Measurements from ENCODE around the gene PLXND1.
A peak's percentile ranks its signal among the peaks of the same experiment; 100 is the strongest.

PLXND1 gene

DNA sequence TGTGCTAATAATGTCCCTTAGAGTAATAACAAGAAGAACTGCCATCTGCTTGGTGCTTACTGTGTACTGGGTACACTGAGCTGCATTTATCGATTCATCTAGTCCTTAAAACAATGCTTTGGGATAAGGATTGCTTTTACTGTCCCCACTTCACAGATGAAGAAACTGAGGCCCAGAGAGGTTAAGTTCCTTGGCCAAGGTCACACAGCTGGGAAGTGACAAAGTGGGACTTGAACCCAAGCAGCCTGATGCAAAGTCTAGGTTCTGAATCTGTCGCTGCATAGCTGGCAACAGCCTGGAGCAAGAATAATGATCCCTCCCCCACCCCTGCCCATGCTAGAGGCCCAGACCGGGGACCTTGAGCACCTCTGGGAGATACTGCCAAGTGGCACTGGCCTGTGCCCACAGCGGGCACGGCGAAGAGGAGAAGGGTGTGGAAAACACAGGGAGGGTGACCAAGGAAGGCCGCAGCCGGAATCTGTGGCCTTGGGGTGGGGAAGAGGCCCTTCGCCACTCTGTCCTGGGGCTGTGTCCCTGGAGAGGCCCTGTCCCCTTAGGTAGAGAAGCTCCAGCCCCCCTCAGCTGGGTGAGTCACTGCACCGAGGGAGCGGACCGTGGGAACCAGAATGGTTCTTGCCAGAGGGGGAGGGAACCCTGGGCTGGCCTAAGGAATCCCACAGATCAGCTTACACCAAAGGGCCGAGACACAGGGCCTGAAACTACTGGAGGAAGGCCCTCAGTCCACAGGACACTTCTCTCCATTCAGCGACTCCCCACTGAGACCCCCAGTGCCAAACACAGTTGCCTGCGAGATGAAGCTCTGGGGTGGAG, 3.5 kb downstream of the PLXND1 start:
- no peak for TF ChIP-seq FOXP2 (optimal IDR thresholded peaks at IDR 0.05; ENCODE audit: control extremely low read depth, extremely low read length, insufficient read depth)
- TF ChIP-seq POLR2AphosphoS5 (IDR thresholded peaks at IDR 0.05; ENCODE audit: borderline replicate concordance, low read depth, low read length), result no peak
- TF ChIP-seq EZH2 (IDR thresholded peaks at IDR 0.05), result no peak
- no peak for DNase-seq (ENCODE audit: low read depth, low spot score)
- H3K36me3 ChIP-seq (ENCODE audit: insufficient read depth, low read length), result no peaks in the 10 kb centered on the region
- H3K9me3 ChIP-seq (ENCODE audit: low read depth, low read length), result no peaks in the 10 kb centered on the region
- no peak overlapping the region for H3K27ac ChIP-seq
- no peak overlapping the region for H3K9ac ChIP-seq (ENCODE audit: insufficient read length)
- peak overlapping the region; percentile 78 for H3K4me3 ChIP-seq

DNA sequence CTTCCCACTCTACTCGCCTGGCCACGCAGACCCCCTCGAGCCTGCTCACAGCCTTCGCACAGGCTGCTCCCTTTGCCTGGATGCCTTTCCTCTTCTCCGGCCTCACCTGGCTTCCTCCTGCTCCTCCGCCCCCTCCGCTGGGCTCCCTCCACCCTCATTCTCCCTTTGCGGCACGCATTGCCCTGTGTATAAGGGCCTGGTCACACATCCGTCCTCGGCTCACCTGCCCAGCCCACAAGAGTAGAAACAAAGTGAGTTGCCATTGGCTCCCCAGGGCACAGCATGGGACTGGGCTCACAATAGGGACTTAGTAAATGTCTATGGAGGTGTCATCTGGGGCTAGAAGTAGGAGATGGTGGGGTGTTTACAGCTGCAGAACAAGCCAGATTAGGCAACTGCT, 4.2 kb downstream of the PLXND1 start:
- TF ChIP-seq POLR2AphosphoS5 (IDR thresholded peaks at IDR 0.05; ENCODE audit: borderline replicate concordance, low read depth, low read length), result no peak
- no peak overlapping the region for H3K9ac ChIP-seq (ENCODE audit: insufficient read length)
- no peak overlapping the region for H3K27ac ChIP-seq
- DNase-seq (ENCODE audit: low read depth, low spot score), result no peak
- H3K4me3 ChIP-seq, result no peak overlapping the region
- H3K36me3 ChIP-seq (ENCODE audit: insufficient read depth, low read length), result no peaks in the 10 kb centered on the region
- H3K9me3 ChIP-seq (ENCODE audit: low read depth, low read length), result no peaks in the 10 kb centered on the region

DNA sequence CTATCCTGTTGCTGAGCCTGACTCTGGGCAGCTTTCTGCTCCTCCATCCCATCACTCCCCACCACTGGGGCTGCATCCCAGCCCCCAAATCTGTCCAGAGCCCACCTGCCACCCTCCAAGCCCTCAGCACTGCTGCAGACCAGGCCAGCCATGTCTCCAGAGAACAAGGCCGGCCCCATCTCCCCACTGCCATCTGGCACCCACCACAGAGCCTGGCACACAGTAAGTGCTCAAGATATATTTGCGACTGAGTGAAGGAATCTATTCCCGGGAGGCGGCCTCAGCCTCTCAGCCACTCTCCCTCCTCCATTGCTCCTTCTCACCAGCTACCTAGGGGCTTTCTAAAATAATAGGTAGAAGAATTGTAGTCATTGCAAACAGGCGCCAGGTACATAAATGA, 4.8 kb downstream of the PLXND1 start:
- TF ChIP-seq EZH2 (IDR thresholded peaks at IDR 0.05) (no peak), FOXP2 (optimal IDR thresholded peaks at IDR 0.05; ENCODE audit: control extremely low read depth, extremely low read length, insufficient read depth) (no peak), POLR2AphosphoS5 (IDR thresholded peaks at IDR 0.05; ENCODE audit: borderline replicate concordance, low read depth, low read length) (no peak)
- DNase-seq (ENCODE audit: low read depth, low spot score), result no peak
- Histone ChIP-seq H3K27ac (no peak overlapping the region), H3K4me3 (no peak overlapping the region), H3K9ac (ENCODE audit: insufficient read length) (no peak overlapping the region), H3K36me3 (ENCODE audit: insufficient read depth, low read length) (no peaks in the 10 kb centered on the region), H3K9me3 (ENCODE audit: low read depth, low read length) (no peaks in the 10 kb centered on the region)

DNA sequence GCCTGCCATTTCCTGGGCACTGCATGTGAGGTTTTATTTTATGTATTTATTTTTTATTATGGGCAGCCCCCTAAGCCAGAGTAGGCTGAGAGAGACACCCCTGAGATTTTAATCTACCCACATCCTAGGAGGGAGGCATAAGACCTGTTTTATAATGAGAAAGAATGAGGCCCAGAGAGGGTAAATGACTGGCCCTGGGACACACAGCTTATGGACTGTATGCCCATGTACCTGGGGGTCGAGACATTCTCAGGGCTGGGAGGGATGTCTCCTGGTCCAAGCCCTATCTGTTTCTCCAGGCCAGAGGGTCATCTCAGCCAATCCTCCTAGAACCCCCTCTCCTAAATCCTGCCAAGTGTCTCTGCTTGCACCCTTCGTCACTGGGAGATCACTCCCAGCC, 6.1 kb downstream of the PLXND1 start:
- H3K27ac ChIP-seq, result no peak overlapping the region; the same call in 1 of the 2 replicates
- H3K36me3 ChIP-seq (ENCODE audit: insufficient read depth, low read length), result no peaks in the 10 kb centered on the region
- TF ChIP-seq EZH2 (IDR thresholded peaks at IDR 0.05), result no peak
- TF ChIP-seq POLR2AphosphoS5 (IDR thresholded peaks at IDR 0.05; ENCODE audit: borderline replicate concordance, low read depth, low read length), result no peak
- no peak for TF ChIP-seq FOXP2 (optimal IDR thresholded peaks at IDR 0.05; ENCODE audit: control extremely low read depth, extremely low read length, insufficient read depth)
- H3K9me3 ChIP-seq (ENCODE audit: low read depth, low read length), result no peaks in the 10 kb centered on the region
- no peak overlapping the region for H3K9ac ChIP-seq (ENCODE audit: insufficient read length)
- no peak overlapping the region for H3K4me3 ChIP-seq
- DNase-seq (ENCODE audit: low read depth, low spot score), result no peak

DNA sequence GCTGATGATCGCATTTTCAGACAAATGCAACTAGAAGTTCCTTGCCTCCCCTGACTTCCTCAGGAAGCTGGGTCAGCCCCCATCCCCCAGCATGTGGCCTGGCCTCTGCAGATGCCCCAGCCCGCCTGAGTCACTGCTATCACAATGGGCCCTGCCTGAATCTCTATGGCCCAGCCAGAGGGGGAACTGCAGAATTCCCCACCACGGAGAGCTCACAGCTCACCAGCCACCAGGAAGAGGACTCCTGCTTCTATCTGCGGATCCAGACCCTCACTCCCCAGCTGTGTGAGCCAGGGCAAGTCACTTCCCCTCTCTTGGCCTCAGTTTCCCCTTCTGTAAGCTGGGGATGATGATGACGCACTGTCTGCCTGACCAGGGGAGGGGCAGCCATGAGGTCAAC, 6.9 kb downstream of the PLXND1 start:
- H3K9me3 ChIP-seq (ENCODE audit: low read depth, low read length), result no peaks in the 10 kb centered on the region
- peak overlapping the region; percentile 28; the same call in 1 of the 2 replicates for H3K27ac ChIP-seq
- H3K36me3 ChIP-seq (ENCODE audit: insufficient read depth, low read length), result no peaks in the 10 kb centered on the region
- TF ChIP-seq EZH2 (IDR thresholded peaks at IDR 0.05) (no peak), FOXP2 (optimal IDR thresholded peaks at IDR 0.05; ENCODE audit: control extremely low read depth, extremely low read length, insufficient read depth) (no peak), POLR2AphosphoS5 (IDR thresholded peaks at IDR 0.05; ENCODE audit: borderline replicate concordance, low read depth, low read length) (no peak)
- H3K9ac ChIP-seq (ENCODE audit: insufficient read length), result no peak overlapping the region
- DNase-seq (ENCODE audit: low read depth, low spot score), result no peak
- no peak overlapping the region for H3K4me3 ChIP-seq

DNA sequence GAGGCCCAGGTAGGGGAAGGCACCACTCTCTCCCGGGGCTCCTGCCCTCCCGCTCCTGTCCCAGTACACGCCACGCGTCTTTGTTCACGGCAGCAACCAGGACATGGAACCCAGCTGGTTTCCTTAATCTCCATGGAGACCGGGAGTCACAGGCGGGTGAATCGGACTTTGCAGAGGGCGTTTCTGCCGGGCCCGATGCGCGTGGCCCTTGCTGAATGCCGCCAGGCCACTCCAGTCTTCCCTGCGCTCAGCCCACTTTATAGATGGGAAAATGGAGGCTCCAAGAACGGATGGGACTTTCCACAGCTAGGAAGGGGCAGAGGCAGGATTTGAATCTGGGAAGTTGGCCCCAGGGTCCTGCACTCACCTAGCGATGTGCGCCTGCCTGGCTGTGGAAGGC, 7.4 kb downstream of the PLXND1 start:
- Histone ChIP-seq H3K36me3 (ENCODE audit: insufficient read depth, low read length) (no peaks in the 10 kb centered on the region), H3K27ac (peak overlapping the region; percentile 27), H3K9ac (ENCODE audit: insufficient read length) (no peak overlapping the region), H3K9me3 (ENCODE audit: low read depth, low read length) (no peaks in the 10 kb centered on the region), H3K4me3 (no peak overlapping the region)
- no peak for DNase-seq (ENCODE audit: low read depth, low spot score)
- TF ChIP-seq FOXP2 (optimal IDR thresholded peaks at IDR 0.05; ENCODE audit: control extremely low read depth, extremely low read length, insufficient read depth) (no peak), POLR2AphosphoS5 (IDR thresholded peaks at IDR 0.05; ENCODE audit: borderline replicate concordance, low read depth, low read length) (no peak), EZH2 (IDR thresholded peaks at IDR 0.05) (no peak)

DNA sequence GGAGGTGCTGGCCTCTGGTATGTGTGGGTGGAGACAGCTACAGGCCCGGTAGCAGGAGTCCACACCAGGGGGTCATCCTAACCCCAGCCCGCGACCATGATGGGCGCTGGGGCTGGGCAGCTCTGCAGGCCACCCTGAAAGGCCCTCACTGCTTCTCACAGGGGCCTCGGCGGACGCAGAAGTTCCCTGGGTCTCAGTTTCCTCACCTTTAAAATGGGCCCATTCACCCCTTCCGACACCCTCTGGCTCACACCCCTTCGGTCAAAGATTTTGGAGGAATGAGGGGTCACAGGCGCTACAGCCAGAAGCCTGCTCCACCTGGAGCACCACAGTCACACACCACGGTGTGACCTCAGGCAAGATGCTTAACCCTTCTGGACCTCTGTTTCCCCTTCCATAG, 8.0 kb downstream of the PLXND1 start:
- Histone ChIP-seq H3K4me3 (no peak overlapping the region), H3K9me3 (ENCODE audit: low read depth, low read length) (no peaks in the 10 kb centered on the region), H3K9ac (ENCODE audit: insufficient read length) (no peak overlapping the region), H3K36me3 (ENCODE audit: insufficient read depth, low read length) (no peaks in the 10 kb centered on the region), H3K27ac (peak overlapping the region; percentile 95)
- TF ChIP-seq FOXP2 (optimal IDR thresholded peaks at IDR 0.05; ENCODE audit: control extremely low read depth, extremely low read length, insufficient read depth) (no peak), POLR2AphosphoS5 (IDR thresholded peaks at IDR 0.05; ENCODE audit: borderline replicate concordance, low read depth, low read length) (no peak), EZH2 (IDR thresholded peaks at IDR 0.05) (no peak)
- no peak for DNase-seq (ENCODE audit: low read depth, low spot score)

DNA sequence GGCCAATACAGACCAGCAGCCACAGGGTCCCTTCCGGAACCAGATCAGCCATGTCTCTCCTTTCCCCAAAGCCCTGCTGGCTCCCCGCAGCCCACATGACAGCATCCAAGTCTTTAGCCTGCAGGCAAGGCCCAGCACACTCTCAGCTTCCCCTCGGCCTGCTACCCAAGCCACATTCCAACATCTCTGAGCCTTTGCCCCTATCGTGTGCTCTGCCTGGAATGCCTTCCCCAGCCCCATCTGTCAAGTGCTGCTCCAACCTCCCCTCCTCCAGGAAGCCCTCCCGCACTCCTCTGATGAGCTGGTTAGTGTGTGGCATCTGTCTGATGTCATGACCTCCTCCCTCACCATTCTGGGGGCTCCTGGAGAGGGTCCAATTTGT, 8.5 kb downstream of the PLXND1 start:
- H3K9me3 ChIP-seq (ENCODE audit: low read depth, low read length), result no peaks in the 10 kb centered on the region
- H3K27ac ChIP-seq, result peak overlapping the region; percentile 95
- H3K4me3 ChIP-seq, result peak overlapping the region; percentile 66
- TF ChIP-seq FOXP2 (optimal IDR thresholded peaks at IDR 0.05; ENCODE audit: control extremely low read depth, extremely low read length, insufficient read depth) (no peak), EZH2 (IDR thresholded peaks at IDR 0.05) (no peak), POLR2AphosphoS5 (IDR thresholded peaks at IDR 0.05; ENCODE audit: borderline replicate concordance, low read depth, low read length) (no peak)
- no peak for DNase-seq (ENCODE audit: low read depth, low spot score)
- peak overlapping the region; percentile 60 for H3K9ac ChIP-seq (ENCODE audit: insufficient read length)
- no peaks in the 10 kb centered on the region for H3K36me3 ChIP-seq (ENCODE audit: insufficient read depth, low read length)
